GM21447 (cell line): ENCODE measurements around the gene KANSL1.
"Not testable (repeated sequence)": the region's sequence is repeated elsewhere in the genome, so short reads cannot be mapped to it uniquely, and the experiment has no call there.

Source experiments
- ATAC-seq: cut with Tn5 transposase; IDR thresholded peaks from one replicate; pipeline ENCODE4 v1.9.1; 2021; ENCODE audit not compliant: unreplicated experiment

The KANSL1 gene

GRCh38 chr17:46117850-46118696, 75.2 kb downstream of the KANSL1 start:
- ATAC-seq = no peak

- ATAC-seq = no peak
These were observed 76.1 kb downstream of the KANSL1 start for GRCh38 chr17:46117117-46117516.

- no peak for ATAC-seq
These were observed 77.5 kb downstream of the KANSL1 start for GRCh38 chr17:46115699-46116098.

- ATAC-seq = not testable (repeated sequence)
These were observed 82.0 kb downstream of the KANSL1 start for GRCh38 chr17:46111236-46111635.

GRCh38 chr17:46110219-46110618, 83.0 kb downstream of the KANSL1 start:
- no peak for ATAC-seq

GRCh38 chr17:46109603-46110189, 83.5 kb downstream of the KANSL1 start:
- ATAC-seq = no peak

- ATAC-seq = no peak
These were observed 84.6 kb downstream of the KANSL1 start for GRCh38 chr17:46108550-46109110.

GRCh38 chr17:46108120-46108519, 85.1 kb downstream of the KANSL1 start:
- no peak for ATAC-seq

- no peak for ATAC-seq
These were observed 86.1 kb downstream of the KANSL1 start for GRCh38 chr17:46106966-46107644.

GRCh38 chr17:46102806-46103205, 90.4 kb downstream of the KANSL1 start:
- ATAC-seq = not testable (repeated sequence)

GRCh38 chr17:46101785-46102617, 91.2 kb downstream of the KANSL1 start:
- ATAC-seq = not testable (repeated sequence)

- ATAC-seq = no peak
These were observed 92.6 kb downstream of the KANSL1 start for GRCh38 chr17:46100590-46100989.

- no peak for ATAC-seq
These were observed 93.4 kb downstream of the KANSL1 start for GRCh38 chr17:46099865-46100264.

- no peak for ATAC-seq
These were observed 95.7 kb downstream of the KANSL1 start for GRCh38 chr17:46097497-46097896.

- no peak for ATAC-seq
These were observed 100.2 kb downstream of the KANSL1 start for GRCh38 chr17:46092991-46093390.

GRCh38 chr17:46090871-46091270, 102.4 kb downstream of the KANSL1 start:
- no peak for ATAC-seq

GRCh38 chr17:46089389-46089965, 103.8 kb downstream of the KANSL1 start:
- ATAC-seq = no peak

- ATAC-seq = no peak
These were observed 104.6 kb downstream of the KANSL1 start for GRCh38 chr17:46088595-46088994.

GRCh38 chr17:46087871-46088270, 105.4 kb downstream of the KANSL1 start:
- not testable (repeated sequence) for ATAC-seq

GRCh38 chr17:46086821-46087220, 106.4 kb downstream of the KANSL1 start:
- no peak for ATAC-seq
